Muscle layer of colon (tissue), 2 donors: ENCODE measurements around the gene ESPNL.

Experiments used
- H3K27ac ChIP-seq: one replicate; pipeline ENCODE4 v1.7.0; 2013; ENCODE audit warnings: low read depth, mild to moderate bottlenecking, low read length, moderate library complexity
- H3K27me3 ChIP-seq, 2 donors: one replicate each; pipeline ENCODE4 v1.7.0; 2013; ENCODE audit warnings: low read length in 2 of 2, mild to moderate bottlenecking in 2 of 2; ENCODE audit not compliant: insufficient read depth in 2 of 2, control insufficient read depth in 1 of 2
- H3K36me3 ChIP-seq: one replicate; pipeline ENCODE4 v1.7.0; 2013; ENCODE audit warnings: mild to moderate bottlenecking, low read length; ENCODE audit not compliant: insufficient read depth
- H3K4me1 ChIP-seq: one replicate; pipeline ENCODE4 v1.7.0; 2013; ENCODE audit warnings: mild to moderate bottlenecking, low read length; ENCODE audit not compliant: insufficient read depth
- H3K4me3 ChIP-seq, 2 donors: one replicate each; pipeline ENCODE4 v1.7.0; 2013; ENCODE audit warnings: low read length in 2 of 2, low read depth in 1 of 2, mild to moderate bottlenecking in 1 of 2, moderate library complexity in 1 of 2
- H3K9ac ChIP-seq: one replicate; pipeline ENCODE4 v1.7.0; 2013; ENCODE audit warnings: low read length
- H3K9me3 ChIP-seq: one replicate; pipeline ENCODE4 v1.7.0; 2013; ENCODE audit warnings: mild to moderate bottlenecking, low read length
- donor health status: abdominal sarcoma.
- donor health status: Adenocarcinoma of cecum.

Gene ESPNL

DNA sequence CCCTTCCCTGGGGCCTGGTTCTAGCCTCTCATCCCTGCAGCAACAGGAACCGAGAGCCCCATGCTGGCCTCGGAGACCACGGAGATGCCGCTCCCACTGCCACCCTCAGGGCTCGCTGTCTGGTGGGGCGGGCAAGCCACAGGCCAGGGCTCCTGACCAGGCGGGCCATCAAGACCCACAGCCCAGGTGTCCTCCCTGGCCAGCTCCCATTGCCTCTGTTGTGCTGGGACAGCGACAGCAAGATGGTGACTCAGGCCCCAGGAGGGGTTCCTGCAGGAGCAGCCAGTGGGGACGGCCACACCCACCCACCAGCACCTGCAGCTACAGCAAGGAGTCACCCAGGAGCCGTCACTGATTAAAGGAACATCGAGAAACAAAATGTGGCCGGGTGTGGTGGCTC is 45.7 kb downstream of the ESPNL start:
- no peaks in the 10 kb centered on the region for H3K9me3 ChIP-seq
- no peaks in the 10 kb centered on the region for H3K4me1 ChIP-seq
- no peak overlapping the region for H3K27ac ChIP-seq
- no peak overlapping the region for H3K9ac ChIP-seq
- H3K36me3 ChIP-seq = no peaks in the 10 kb centered on the region
- no peaks in the 10 kb centered on the region for H3K27me3 ChIP-seq
- H3K4me3 ChIP-seq = no peak overlapping the region

- H3K27me3 ChIP-seq = no peaks in the 10 kb centered on the region
- H3K4me3 ChIP-seq = no peak overlapping the region
- H3K27ac ChIP-seq = no peak overlapping the region
- H3K9ac ChIP-seq = no peak overlapping the region
- no peaks in the 10 kb centered on the region for H3K36me3 ChIP-seq
- H3K9me3 ChIP-seq = no peaks in the 10 kb centered on the region
- H3K4me1 ChIP-seq = no peaks in the 10 kb centered on the region
Measured at GRCh38 chr2:238146884-238147544, 46.9 kb downstream of the ESPNL start.

DNA sequence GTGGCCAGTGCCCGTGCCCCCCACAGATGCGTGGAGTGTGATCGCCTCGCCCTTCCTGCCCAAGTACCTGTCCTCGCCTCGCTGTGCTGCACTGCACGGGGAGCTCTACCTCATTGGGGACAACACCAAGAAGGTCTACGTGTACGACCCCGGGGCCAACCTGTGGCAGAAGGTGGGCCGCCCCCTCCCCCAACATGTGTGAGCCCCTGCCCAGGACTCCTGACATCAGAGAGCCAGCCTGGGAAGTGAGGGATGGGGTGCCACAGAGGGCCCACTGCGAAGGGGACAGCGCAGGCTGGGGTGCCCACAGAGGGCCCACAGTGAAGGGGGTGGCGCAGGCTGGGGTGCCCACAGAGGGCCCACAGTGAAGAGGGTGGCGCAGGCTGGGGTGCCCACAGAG is 48.8 kb downstream of the ESPNL start:
- no peaks in the 10 kb centered on the region for H3K36me3 ChIP-seq
- H3K9ac ChIP-seq = no peak overlapping the region
- H3K9me3 ChIP-seq = no peaks in the 10 kb centered on the region
- H3K27ac ChIP-seq = no peak overlapping the region
- no peaks in the 10 kb centered on the region for H3K4me1 ChIP-seq
- no peaks in the 10 kb centered on the region for H3K27me3 ChIP-seq
- no peak overlapping the region for H3K4me3 ChIP-seq

GRCh38 chr2:238149841-238150572 is 49.9 kb downstream of the ESPNL start:
- H3K36me3 ChIP-seq = no peaks in the 10 kb centered on the region
- no peaks in the 10 kb centered on the region for H3K27me3 ChIP-seq
- H3K9ac ChIP-seq = no peak overlapping the region
- no peaks in the 10 kb centered on the region for H3K4me1 ChIP-seq
- H3K9me3 ChIP-seq = no peaks in the 10 kb centered on the region
- no peak overlapping the region for H3K4me3 ChIP-seq
- no peak overlapping the region for H3K27ac ChIP-seq

DNA sequence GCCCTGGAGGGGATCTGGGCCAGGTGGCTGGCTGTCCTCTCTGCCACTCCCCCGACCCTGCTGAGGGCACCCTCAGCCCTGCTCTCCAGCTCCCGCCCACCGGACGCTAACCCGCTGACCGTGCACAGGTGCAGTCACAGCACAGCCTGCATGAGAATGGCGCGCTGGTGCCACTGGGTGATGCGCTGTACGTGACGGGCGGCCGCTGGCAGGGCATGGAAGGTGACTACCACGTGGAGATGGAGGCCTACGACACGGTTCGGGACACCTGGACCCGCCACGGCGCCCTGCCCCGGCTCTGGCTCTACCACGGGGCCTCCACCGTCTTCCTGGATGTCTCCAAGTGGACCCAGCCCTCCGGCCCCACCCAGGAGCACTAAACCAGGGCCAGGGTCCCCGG is 50.5 kb downstream of the ESPNL start:
- H3K9me3 ChIP-seq = no peaks in the 10 kb centered on the region
- no peaks in the 10 kb centered on the region for H3K4me1 ChIP-seq

DNA sequence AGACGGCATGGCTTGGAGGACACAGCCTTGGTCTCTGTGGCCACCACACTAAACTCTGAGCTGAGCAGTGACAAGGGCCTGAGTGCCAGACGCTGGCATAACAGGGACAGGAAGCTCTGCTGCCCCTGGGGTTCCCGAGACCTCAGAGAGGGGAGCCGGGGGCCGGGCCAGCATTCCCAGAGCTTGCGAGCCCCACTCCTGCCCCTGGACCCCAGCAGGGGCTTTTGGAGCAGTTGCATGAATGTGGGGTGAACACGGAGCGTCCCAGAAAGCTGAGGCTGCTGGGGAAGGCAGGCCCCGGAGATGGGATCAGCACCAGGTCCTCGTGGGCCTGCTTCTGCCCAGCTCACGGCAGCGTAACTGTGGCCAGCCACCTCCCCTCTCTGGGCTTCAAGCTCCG is 51.1 kb downstream of the ESPNL start:
- Histone ChIP-seq H3K9me3 (no peaks in the 10 kb centered on the region), H3K9ac (no peak overlapping the region), H3K4me1 (no peaks in the 10 kb centered on the region), H3K27ac (no peak overlapping the region), H3K4me3 (no peak overlapping the region), H3K27me3 (no peaks in the 10 kb centered on the region), H3K36me3 (no peaks in the 10 kb centered on the region)

More for the DNA sequence above, 50.5 kb downstream of the ESPNL start:
- Histone ChIP-seq H3K27me3 (no peaks in the 10 kb centered on the region), H3K4me3 (no peak overlapping the region), H3K9ac (no peak overlapping the region), H3K27ac (no peak overlapping the region), H3K36me3 (no peaks in the 10 kb centered on the region)

DNA sequence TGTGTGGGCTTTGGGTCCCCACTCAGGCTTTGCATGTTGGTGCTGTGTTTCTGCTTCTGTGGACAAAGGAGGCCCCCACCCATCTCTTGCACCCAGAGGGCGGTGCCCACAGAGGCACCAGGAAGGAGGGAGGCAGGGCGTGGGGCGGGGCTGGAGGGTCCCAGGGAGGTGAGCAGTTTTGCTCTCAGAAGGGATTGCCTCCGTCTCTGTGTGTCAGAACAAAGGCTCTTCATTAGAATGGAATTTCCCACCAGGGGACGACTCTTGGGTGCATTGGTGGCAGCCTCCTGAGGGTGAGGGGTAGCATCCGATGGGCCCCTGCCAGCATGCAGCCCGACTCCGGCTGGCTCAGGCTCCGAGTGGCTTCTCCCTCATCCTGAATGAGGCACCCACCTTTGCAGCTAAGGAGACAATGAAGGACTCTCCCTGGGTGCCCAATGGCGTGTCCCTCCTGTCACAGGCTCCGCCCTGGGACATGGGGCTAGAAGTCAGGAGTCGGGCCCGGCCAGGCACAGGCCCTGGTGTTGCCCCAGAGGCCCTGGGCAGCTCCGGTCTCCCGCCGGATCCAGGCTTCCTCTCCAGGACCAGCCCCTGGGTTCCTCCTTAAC is 51.6 kb downstream of the ESPNL start:
- Histone ChIP-seq H3K9ac (no peak overlapping the region), H3K4me3 (no peak overlapping the region), H3K9me3 (no peaks in the 10 kb centered on the region), H3K27me3 (no peaks in the 10 kb centered on the region), H3K4me1 (no peaks in the 10 kb centered on the region), H3K27ac (no peak overlapping the region), H3K36me3 (no peaks in the 10 kb centered on the region)

GRCh38 chr2:238152771-238153688 is 52.9 kb downstream of the ESPNL start:
- no peak overlapping the region for H3K27ac ChIP-seq

DNA sequence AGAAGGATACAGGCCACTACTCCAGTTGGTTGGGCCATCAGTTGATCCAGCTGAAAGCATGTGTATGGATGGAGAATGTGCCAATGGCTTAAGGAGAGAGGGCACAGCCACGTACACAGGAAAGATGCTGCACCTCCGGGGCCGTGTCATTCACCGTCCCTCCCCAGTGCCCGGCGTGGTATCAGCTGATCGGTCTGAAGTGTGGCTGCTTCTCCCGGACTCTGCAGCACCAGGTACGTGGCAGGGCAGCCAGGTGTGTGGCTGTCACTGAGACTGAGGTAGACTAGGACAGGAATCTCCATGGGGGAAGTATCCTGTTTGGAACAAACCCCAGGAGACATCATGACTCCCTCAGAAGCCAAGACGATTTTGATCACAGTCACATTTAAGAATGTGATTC is 54.4 kb downstream of the ESPNL start:
- Histone ChIP-seq H3K27ac (no peak overlapping the region), H3K4me1 (no peaks in the 10 kb centered on the region), H3K27me3 (peaks cover 4 to 9% of the 10 kb centered on the region in 2 donors), H3K9ac (no peak overlapping the region), H3K36me3 (no peaks in the 10 kb centered on the region), H3K9me3 (no peaks in the 10 kb centered on the region), H3K4me3 (no peak overlapping the region)

More at GRCh38 chr2:238152771-238153688, 52.9 kb downstream of the ESPNL start:
- H3K4me1 ChIP-seq = no peaks in the 10 kb centered on the region
- no peaks in the 10 kb centered on the region for H3K36me3 ChIP-seq
- H3K4me3 ChIP-seq = no peak overlapping the region
- H3K27me3 ChIP-seq = no peaks in the 10 kb centered on the region
- no peaks in the 10 kb centered on the region for H3K9me3 ChIP-seq
- no peak overlapping the region for H3K9ac ChIP-seq

DNA sequence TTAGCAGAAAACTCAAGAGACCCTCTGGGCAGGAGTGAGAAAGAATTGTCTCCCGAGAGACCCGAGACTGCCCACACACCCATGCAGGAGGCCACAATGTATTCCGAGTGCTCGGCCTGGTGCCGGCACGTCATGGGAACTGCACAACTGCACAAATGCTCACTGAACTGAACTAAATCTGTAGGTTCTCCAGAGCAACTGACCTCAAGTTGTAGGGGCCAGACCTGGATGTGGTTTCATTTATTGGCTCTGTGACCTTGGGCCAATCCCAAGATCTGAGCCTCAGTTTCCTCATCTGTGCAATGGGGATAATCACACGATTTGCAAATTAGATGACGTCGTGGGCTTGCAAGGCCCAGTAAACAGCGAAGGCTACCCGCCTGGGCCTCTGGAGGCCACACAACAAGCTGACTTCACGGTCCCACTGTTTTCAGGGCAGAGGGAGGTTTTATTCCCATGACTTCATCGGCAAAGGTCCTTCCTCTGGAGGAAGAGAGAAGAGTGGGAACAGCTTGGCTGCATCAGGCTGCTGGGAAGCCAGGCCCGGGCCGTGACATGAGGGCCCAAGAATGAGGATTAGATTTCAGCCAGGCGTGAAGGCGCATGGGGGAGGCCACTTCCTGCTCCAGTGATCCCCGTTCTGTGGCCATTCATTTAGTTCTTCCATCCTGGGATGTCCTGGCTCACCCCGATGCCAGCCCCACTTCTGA is 55.1 kb downstream of the ESPNL start:
- Histone ChIP-seq H3K36me3 (no peaks in the 10 kb centered on the region), H3K27ac (no peak overlapping the region), H3K4me1 (no peaks in the 10 kb centered on the region), H3K9me3 (no peaks in the 10 kb centered on the region), H3K9ac (no peak overlapping the region), H3K4me3 (no peak overlapping the region), H3K27me3 (peaks cover 9 to 16% of the 10 kb centered on the region in 2 donors)
